Endothelial cell (in vitro differentiated cells): Measurements from ENCODE around the gene CMBL. TPM values are rescaled to one million over a fixed set of nuclear protein-coding genes. Genes with fewer than 3 reads are reported as not detected.
"Not testable (repeated sequence)": the region's sequence is repeated elsewhere in the genome, so short reads cannot be mapped to it uniquely, and the experiment has no call there.

Source experiments
- DNase-seq: peaks from one replicate; pipeline ENCODE4 v3.0.0; 2021; ENCODE audit warnings: low spot score
- H3K27ac Mint-ChIP-seq: one replicate; pipeline ENCODE4 v1.8.0; 2021; ENCODE audit warnings: mixed read lengths, inconsistent platforms; ENCODE audit not compliant: unreplicated experiment
- H3K27me3 Mint-ChIP-seq: one replicate; pipeline ENCODE4 v1.8.0; 2021; ENCODE audit warnings: mild to moderate bottlenecking, moderate library complexity, mixed read lengths, inconsistent platforms; ENCODE audit not compliant: unreplicated experiment
- H3K36me3 Mint-ChIP-seq: one replicate; pipeline ENCODE4 v1.8.0; 2021; ENCODE audit warnings: mild to moderate bottlenecking, low read depth, mixed read lengths, inconsistent platforms; ENCODE audit not compliant: unreplicated experiment
- H3K4me1 Mint-ChIP-seq: one replicate; pipeline ENCODE4 v1.8.0; 2021; ENCODE audit warnings: mild to moderate bottlenecking, mixed read lengths, inconsistent platforms; ENCODE audit not compliant: unreplicated experiment
- H3K4me3 Mint-ChIP-seq: one replicate; pipeline ENCODE4 v1.8.0; 2021; ENCODE audit warnings: mild to moderate bottlenecking, mixed read lengths, inconsistent platforms; ENCODE audit not compliant: unreplicated experiment
- H3K9me3 Mint-ChIP-seq: one replicate; pipeline ENCODE4 v1.8.0; 2021; ENCODE audit warnings: mixed read lengths, inconsistent platforms; ENCODE audit not compliant: unreplicated experiment
- CTCF ChIP-seq: fragments of 200-600 bp; sonication (generic); IDR thresholded peaks from one replicate; pipeline ENCODE4 v1.5.0; 2021; ENCODE audit warnings: antibody characterized with exemption; ENCODE audit not compliant: unreplicated experiment
- total RNA-seq: library from RNA; stranded (reverse); fragmentation: NEBNext Ultra II Directional; extraction: Animal tissue kit (Norgen Biotek cat#: 25700); gene quantifications from one replicate; pipeline ENCODE4 v1.2.1, GENCODE V29; 2021; ENCODE audit not compliant: unreplicated experiment

CMBL gene
- total RNA-seq, 1 donor from 2014 or later: 13.1 TPM

GRCh38 chr5:10277773-10278630 is 29.7 kb downstream of the CMBL start:
- Mint-ChIP-seq H3K27ac (no peak overlapping the region), H3K36me3 (peaks cover 3% of the 10 kb centered on the region), H3K4me3 (no peak overlapping the region), H3K4me1 (peaks cover 20% of the 10 kb centered on the region), H3K9me3 (no peaks in the 10 kb centered on the region), H3K27me3 (peaks cover 2% of the 10 kb centered on the region)
- DNase-seq: no peak
- no peak for TF ChIP-seq CTCF

DNA sequence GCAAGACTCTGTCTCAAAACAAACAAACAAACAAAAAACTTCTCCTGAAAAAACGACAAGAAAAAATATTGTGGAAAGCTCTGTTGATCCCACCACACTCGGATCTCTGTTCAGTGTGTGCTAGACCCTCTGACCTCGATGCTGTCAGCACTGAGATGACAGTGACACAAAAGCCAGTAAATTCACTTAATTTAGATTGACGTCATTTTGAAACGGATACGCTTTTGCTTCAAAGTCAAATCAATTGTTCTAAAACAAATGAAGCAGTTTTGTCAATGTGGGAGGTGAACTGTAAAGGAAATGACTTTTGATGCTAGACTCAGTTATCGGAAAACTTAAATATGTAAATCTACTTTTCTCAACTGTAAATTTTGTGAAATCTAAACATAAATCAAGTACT is 31.0 kb downstream of the CMBL start:
- no peak overlapping the region for H3K4me3 Mint-ChIP-seq
- no peak for DNase-seq
- H3K9me3 Mint-ChIP-seq: no peaks in the 10 kb centered on the region
- H3K27me3 Mint-ChIP-seq: peaks cover 2% of the 10 kb centered on the region
- H3K27ac Mint-ChIP-seq: no peak overlapping the region
- H3K4me1 Mint-ChIP-seq: peaks cover 28% of the 10 kb centered on the region
- no peak for TF ChIP-seq CTCF
- peaks cover 3% of the 10 kb centered on the region for H3K36me3 Mint-ChIP-seq

- peaks cover 2% of the 10 kb centered on the region for H3K27me3 Mint-ChIP-seq
- H3K27ac Mint-ChIP-seq: no peak overlapping the region
- H3K9me3 Mint-ChIP-seq: no peaks in the 10 kb centered on the region
- H3K36me3 Mint-ChIP-seq: peaks cover 3% of the 10 kb centered on the region
- TF ChIP-seq CTCF: no peak
- DNase-seq: no peak
- no peak overlapping the region for H3K4me3 Mint-ChIP-seq
- H3K4me1 Mint-ChIP-seq: peaks cover 28% of the 10 kb centered on the region
These were observed 31.7 kb downstream of the CMBL start for GRCh38 chr5:10275991-10276390.

DNA sequence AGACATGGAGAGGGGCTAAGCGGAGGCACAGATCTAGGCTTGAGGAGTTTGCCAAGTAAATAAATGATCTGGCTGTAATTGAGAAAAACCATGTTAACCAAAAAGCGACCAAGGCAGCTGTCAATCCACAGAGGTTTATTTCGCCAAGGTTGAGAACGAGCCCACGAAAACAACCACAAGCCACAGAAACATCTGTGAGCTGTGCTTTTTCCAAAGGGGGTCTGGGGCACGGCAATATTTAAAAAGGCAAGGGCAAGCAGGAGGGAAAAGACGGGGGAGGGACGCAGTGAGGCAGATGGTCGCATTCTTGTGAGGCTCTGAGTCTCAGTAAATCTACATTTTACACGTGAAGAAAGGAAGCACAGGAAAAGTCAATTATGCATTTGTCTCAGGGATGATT is 32.2 kb downstream of the CMBL start:
- TF ChIP-seq CTCF: no peak
- H3K27me3 Mint-ChIP-seq: peaks cover 2% of the 10 kb centered on the region
- DNase-seq: no peak
- peak overlapping the region; percentile 3 for H3K27ac Mint-ChIP-seq
- H3K36me3 Mint-ChIP-seq: peaks cover 3% of the 10 kb centered on the region
- H3K9me3 Mint-ChIP-seq: no peaks in the 10 kb centered on the region
- peaks cover 34% of the 10 kb centered on the region for H3K4me1 Mint-ChIP-seq
- H3K4me3 Mint-ChIP-seq: no peak overlapping the region

- not testable (repeated sequence) for DNase-seq, H3K27me3 Mint-ChIP-seq, H3K4me3 Mint-ChIP-seq, H3K27ac Mint-ChIP-seq, H3K9me3 Mint-ChIP-seq, H3K36me3 Mint-ChIP-seq
- H3K4me1 Mint-ChIP-seq: peaks cover 33% of the 10 kb centered on the region
These were observed 34.9 kb downstream of the CMBL start for GRCh38 chr5:10272875-10273209.
